Measurements from ENCODE around the gene CCDC188.

Gene CCDC188

GRCh38 chr22:20150381-20151275, at the start of gene CCDC188:
Gene CCDC188 (minus strand): TSS chr22:20151055. CDS start chr22:20150986, 69 bp downstream.
- Histone ChIP-seq H3K4me1 (ENCODE audit: insufficient read depth, low read length, severe bottlenecking) (no peaks in the 10 kb centered on the region), H3F3A (ENCODE audit: insufficient read depth, low read length) (no peaks in the 10 kb centered on the region), H3K4me2 (ENCODE audit: low read length) (no peak within 1 kb of the TSS), H3K9me2 (ENCODE audit: low read depth, low read length) (no peaks in the 10 kb centered on the region), H4K20me1 (ENCODE audit: insufficient read depth, low read length) (no peaks in the 10 kb centered on the region), H2AFZ (ENCODE audit: low read length) (no peak within 1 kb of the TSS), H3K27me3 (ENCODE audit: insufficient read depth, low read length) (no peaks in the 10 kb centered on the region), H3K9me3 (ENCODE audit: low read length) (no peaks in the 10 kb centered on the region), H3K4me3 (ENCODE audit: low read depth, low read length, poor library complexity, severe bottlenecking) (no peak within 1 kb of the TSS), H3K36me3 (ENCODE audit: insufficient read depth, low read length) (no peaks in the 10 kb centered on the region), H3K79me2 (ENCODE audit: insufficient read depth, low read length) (no peaks in the 10 kb centered on the region), H3K27ac (ENCODE audit: low read depth, low read length, poor library complexity, severe bottlenecking) (no peak within 1 kb of the TSS), H3K9ac (ENCODE audit: low read length) (no peak within 1 kb of the TSS)
- TF ChIP-seq EZH2 (IDR thresholded peaks at IDR 0.05; ENCODE audit: borderline replicate concordance, low read length) = no peak
- TF ChIP-seq CTCF (IDR thresholded peaks at IDR 0.05; ENCODE audit: low read length) = no peak

- Histone ChIP-seq H3K9ac (ENCODE audit: low read length) (no peak overlapping the region), H3K4me3 (ENCODE audit: low read depth, low read length, poor library complexity, severe bottlenecking) (no peak overlapping the region), H2AFZ (ENCODE audit: low read length) (no peak overlapping the region), H3K4me1 (ENCODE audit: insufficient read depth, low read length, severe bottlenecking) (no peaks in the 10 kb centered on the region), H3K27me3 (ENCODE audit: insufficient read depth, low read length) (peaks cover 3% of the 10 kb centered on the region; the same call in 1 of the 2 replicates), H3K9me3 (ENCODE audit: low read length) (no peaks in the 10 kb centered on the region), H3K4me2 (ENCODE audit: low read length) (no peak overlapping the region), H3F3A (ENCODE audit: insufficient read depth, low read length) (no peaks in the 10 kb centered on the region), H3K79me2 (ENCODE audit: insufficient read depth, low read length) (no peaks in the 10 kb centered on the region), H4K20me1 (ENCODE audit: insufficient read depth, low read length) (no peaks in the 10 kb centered on the region), H3K27ac (ENCODE audit: low read depth, low read length, poor library complexity, severe bottlenecking) (no peak overlapping the region), H3K9me2 (ENCODE audit: low read depth, low read length) (no peaks in the 10 kb centered on the region), H3K36me3 (ENCODE audit: insufficient read depth, low read length) (no peaks in the 10 kb centered on the region)
- TF ChIP-seq CTCF (IDR thresholded peaks at IDR 0.05; ENCODE audit: low read length) (no peak), EZH2 (IDR thresholded peaks at IDR 0.05; ENCODE audit: borderline replicate concordance, low read length) (no peak)
Measured at GRCh38 chr22:20199906-20200305, 49.1 kb upstream of the CCDC188 start.

- Histone ChIP-seq H3K4me1 (ENCODE audit: insufficient read depth, low read length, severe bottlenecking) (no peaks in the 10 kb centered on the region), H3K27ac (ENCODE audit: low read depth, low read length, poor library complexity, severe bottlenecking) (no peak overlapping the region), H3K4me2 (ENCODE audit: low read length) (no peak overlapping the region), H3K9ac (ENCODE audit: low read length) (no peak overlapping the region), H3K27me3 (ENCODE audit: insufficient read depth, low read length) (peaks cover 3% of the 10 kb centered on the region; the same call in 1 of the 2 replicates), H3K79me2 (ENCODE audit: insufficient read depth, low read length) (no peaks in the 10 kb centered on the region), H3K9me2 (ENCODE audit: low read depth, low read length) (no peaks in the 10 kb centered on the region), H3K4me3 (ENCODE audit: low read depth, low read length, poor library complexity, severe bottlenecking) (no peak overlapping the region), H3K9me3 (ENCODE audit: low read length) (no peaks in the 10 kb centered on the region), H3F3A (ENCODE audit: insufficient read depth, low read length) (no peaks in the 10 kb centered on the region), H3K36me3 (ENCODE audit: insufficient read depth, low read length) (no peaks in the 10 kb centered on the region), H4K20me1 (ENCODE audit: insufficient read depth, low read length) (no peaks in the 10 kb centered on the region), H2AFZ (ENCODE audit: low read length) (no peak overlapping the region)
- TF ChIP-seq CTCF (IDR thresholded peaks at IDR 0.05; ENCODE audit: low read length) (no peak), EZH2 (IDR thresholded peaks at IDR 0.05; ENCODE audit: borderline replicate concordance, low read length) (no peak)
Measured at GRCh38 chr22:20199413-20199842, 48.6 kb upstream of the CCDC188 start.

All from OCI-LY1 (cell line).